Ishikawa (cell line): ENCODE measurements around the gene RFWD3.

ENCODE experiments used
- EGR1 ChIP-seq: IDR thresholded peaks from 2 replicates; pipeline ENCODE4 v1.6.1; 2012
- EP300 ChIP-seq: IDR thresholded peaks from 2 replicates; pipeline ENCODE4 v1.6.1; 2012; ENCODE audit warnings: borderline replicate concordance
- FOXM1 ChIP-seq: IDR thresholded peaks from 2 replicates; pipeline ENCODE4 v1.6.1; 2012; ENCODE audit warnings: low read depth, borderline replicate concordance
- NFIC ChIP-seq: IDR thresholded peaks from 2 replicates; pipeline ENCODE4 v1.6.1; 2012
- RAD21 ChIP-seq: IDR thresholded peaks from 2 replicates; pipeline ENCODE4 v1.6.1; 2012; ENCODE audit warnings: low read depth
- TAF1 ChIP-seq: IDR thresholded peaks from 2 replicates; pipeline ENCODE4 v1.6.1; 2012; ENCODE audit warnings: low read depth, mild to moderate bottlenecking
- TCF12 ChIP-seq: IDR thresholded peaks from 2 replicates; pipeline ENCODE4 v1.6.1; 2012; ENCODE audit warnings: low read depth
- USF1 ChIP-seq: IDR thresholded peaks from 2 replicates; pipeline ENCODE4 v1.6.1; 2012
- YY1 ChIP-seq: IDR thresholded peaks from 2 replicates; pipeline ENCODE4 v1.6.1; 2012; ENCODE audit warnings: low read depth
- TF ChIP-seq, protein P1 (sequence below): IDR thresholded peaks from 2 replicates; pipeline ENCODE4 v1.6.1; 2012; ENCODE audit warnings: low read depth, mild to moderate bottlenecking

- TF ChIP-seq USF1 (no peak), EP300 (no peak), RAD21 (no peak), EGR1 (no peak), TAF1 (no peak), YY1 (no peak), NFIC (no peak), FOXM1 (no peak), TCF12 (no peak)
- TF ChIP-seq, protein P1, sequence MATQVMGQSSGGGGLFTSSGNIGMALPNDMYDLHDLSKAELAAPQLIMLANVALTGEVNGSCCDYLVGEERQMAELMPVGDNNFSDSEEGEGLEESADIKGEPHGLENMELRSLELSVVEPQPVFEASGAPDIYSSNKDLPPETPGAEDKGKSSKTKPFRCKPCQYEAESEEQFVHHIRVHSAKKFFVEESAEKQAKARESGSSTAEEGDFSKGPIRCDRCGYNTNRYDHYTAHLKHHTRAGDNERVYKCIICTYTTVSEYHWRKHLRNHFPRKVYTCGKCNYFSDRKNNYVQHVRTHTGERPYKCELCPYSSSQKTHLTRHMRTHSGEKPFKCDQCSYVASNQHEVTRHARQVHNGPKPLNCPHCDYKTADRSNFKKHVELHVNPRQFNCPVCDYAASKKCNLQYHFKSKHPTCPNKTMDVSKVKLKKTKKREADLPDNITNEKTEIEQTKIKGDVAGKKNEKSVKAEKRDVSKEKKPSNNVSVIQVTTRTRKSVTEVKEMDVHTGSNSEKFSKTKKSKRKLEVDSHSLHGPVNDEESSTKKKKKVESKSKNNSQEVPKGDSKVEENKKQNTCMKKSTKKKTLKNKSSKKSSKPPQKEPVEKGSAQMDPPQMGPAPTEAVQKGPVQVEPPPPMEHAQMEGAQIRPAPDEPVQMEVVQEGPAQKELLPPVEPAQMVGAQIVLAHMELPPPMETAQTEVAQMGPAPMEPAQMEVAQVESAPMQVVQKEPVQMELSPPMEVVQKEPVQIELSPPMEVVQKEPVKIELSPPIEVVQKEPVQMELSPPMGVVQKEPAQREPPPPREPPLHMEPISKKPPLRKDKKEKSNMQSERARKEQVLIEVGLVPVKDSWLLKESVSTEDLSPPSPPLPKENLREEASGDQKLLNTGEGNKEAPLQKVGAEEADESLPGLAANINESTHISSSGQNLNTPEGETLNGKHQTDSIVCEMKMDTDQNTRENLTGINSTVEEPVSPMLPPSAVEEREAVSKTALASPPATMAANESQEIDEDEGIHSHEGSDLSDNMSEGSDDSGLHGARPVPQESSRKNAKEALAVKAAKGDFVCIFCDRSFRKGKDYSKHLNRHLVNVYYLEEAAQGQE: no peak
Measured at GRCh38 chr16:74682556-74682955, 15.9 kb upstream of the RFWD3 start.
